Spleen (tissue), 11 donors: ENCODE results near the gene CPED1. TPM values are rescaled to one million over a fixed set of nuclear protein-coding genes. Genes with fewer than 3 reads are reported as not detected.

Experiments used
- DNase-seq: peaks from one replicate; pipeline ENCODE4 v3.0.0-alpha.2; 2020
- H3K27ac ChIP-seq, 8 donors: fragments of 200-600 bp; sonication (generic) in 7 of 8; 1 replicate in 4 of 8; 2 replicates in 4 of 8; pipeline versions ENCODE4 v1.5.0 to v1.8.0; 2016 to 2021; ENCODE audit warnings: inconsistent platforms in 4 of 8, mild to moderate bottlenecking in 4 of 8, moderate library complexity in 1 of 8
- H3K27me3 ChIP-seq, 7 donors: fragments of 200-600 bp; sonication (generic) in 6 of 7; replicated peaks in 1 of 7; 1 replicate in 4 of 7; 2 replicates in 3 of 7; pipeline versions ENCODE4 v1.5.0 to v1.8.0; 2016 to 2021; ENCODE audit warnings: inconsistent platforms in 3 of 7, mild to moderate bottlenecking in 1 of 7
- H3K36me3 ChIP-seq, 6 donors: fragments of 200-600 bp; sonication (generic) in 5 of 6; 1 replicate in 4 of 6; 2 replicates in 2 of 6; pipeline versions ENCODE4 v1.5.0 to v1.8.0; 2016 to 2021; ENCODE audit warnings: inconsistent platforms in 2 of 6
- H3K4me1 ChIP-seq, 6 donors: fragments of 200-600 bp; sonication (generic) in 5 of 6; 1 replicate in 3 of 6; 2 replicates in 3 of 6; pipeline versions ENCODE4 v1.5.0 to v1.8.0; 2016 to 2021; ENCODE audit warnings: inconsistent platforms in 3 of 6
- H3K4me3 ChIP-seq, 8 donors: fragments of 200-600 bp; sonication (generic) in 7 of 8; 1 replicate in 4 of 8; 2 replicates in 4 of 8; pipeline versions ENCODE4 v1.5.0 to v1.8.0; 2016 to 2021; ENCODE audit warnings: inconsistent platforms in 4 of 8, mild to moderate bottlenecking in 4 of 8, moderate library complexity in 2 of 8
- H3K9me3 ChIP-seq, 8 donors: fragments of 200-600 bp; sonication (generic) in 7 of 8; 1 replicate in 4 of 8; 2 replicates in 4 of 8; pipeline versions ENCODE4 v1.5.0 to v1.8.0; 2016 to 2021; ENCODE audit warnings: inconsistent platforms in 4 of 8
- CTCF ChIP-seq, 11 experiments: fragments of 200-600 bp in 7 of 11; fragments of 450-650 bp in 4 of 11; sonication (generic) in 4 of 11; IDR thresholded peaks in 8 of 11; conservative IDR thresholded peaks in 3 of 11; 1 replicate in 7 of 11; 2 replicates in 4 of 11; pipeline versions ENCODE4 v1.4.0 to v1.8.0; 2016 to 2021; ENCODE audit warnings: antibody characterized with exemption in 11 of 11, inconsistent platforms in 4 of 11, mild to moderate bottlenecking in 1 of 11
- POLR2A ChIP-seq, 3 donors: fragments of 450-650 bp; IDR thresholded peaks; one replicate each; pipeline ENCODE4 v1.5.1; 2017; ENCODE audit warnings: antibody characterized with exemption in 3 of 3, mild to moderate bottlenecking in 1 of 3
- POLR2AphosphoS5 ChIP-seq, 3 donors: sonication (generic); formaldehyde crosslinking; IDR thresholded peaks; one replicate each; pipeline ENCODE4 v1.5.1; 2017; ENCODE audit warnings: antibody characterized with exemption in 3 of 3
- WGBS, 5 donors: extraction: QIAGEN DNeasy Blood & Tissue Kit in 3 of 5; methylation state at CpG; one replicate each; pipeline versions ENCODE4 v1.1.5 to v1.1.7; 2013 to 2018; 5-methylcytosine and 5-hydroxymethylcytosine counted together
- intact Hi-C: fragments of 100-400 bp; cut with DNase I; formaldehyde crosslinking; loops from one replicate; pipeline ENCODE4 v1.15.0; 2023; ENCODE audit warnings: low total_unique reads
- polyA plus RNA-seq, 3 donors: library from polyadenylated mRNA; stranded (reverse); fragments of 200-250 nt; gene quantifications; one replicate each; pipeline ENCODE4 v1.2.1, GENCODE V29; 2013
- total RNA-seq, 7 donors: library from RNA; depleted of rRNA in 3 of 7; stranded (reverse); fragments of >200 nt in 3 of 7; fragmentation: NEBNext Ultra II Directional in 4 of 7; extraction: Animal tissue kit (Norgen Biotek cat#: 25700) in 4 of 7; gene quantifications; one replicate each; pipeline versions ENCODE4 v1.1.0 to v1.2.1, GENCODE V29; 2016 to 2021
- donor health status: healthy with polysubstance abuse.
- donor health status: DM: no; HTN: no; CAD: no; lungs with moderate emphysema.
- donor health status: DM: no; HTN: no; CAD: no.
- donor health status: Bipolar disorder and iron deficiency.
- donor health status: healthy.
- donor health status: DM: no; HTN: no; CAD: no.
- donor health status: DM: yes; HTN: yes; CAD: no.

The CPED1 gene
- total and polyA plus RNA-seq, 10 donors: 1.5 to 81.6 (median 38.6) TPM

GRCh38 chr7:120987683-120988590, 574 bp upstream of the CPED1 start:
- DNase-seq: peak; percentile 94
- peak overlapping the region in 7 of 8 donors; percentile 79 to 87 (median 84) for H3K27ac ChIP-seq
- 0 to 1% (median 1%) methylated on average over 12 of the region's 12 CpGs for WGBS, 5 donors
- intact Hi-C loops: loop anchor here (5.0 kb wide), 1 partner anchor 94 kb away; no protein-coding TSS in a partner anchor
- no peaks in the 10 kb centered on the region for H3K9me3 ChIP-seq
- peak overlapping the region; percentile 19 to 68 (median 44) for H3K4me3 ChIP-seq
- peaks cover 0 to 33% (median 5%) of the 10 kb centered on the region in 7 donors for H3K27me3 ChIP-seq
- peaks cover 8 to 45% (median 24%) of the 10 kb centered on the region in 6 donors for H3K4me1 ChIP-seq
- TF ChIP-seq CTCF (IDR thresholded peaks at IDR 0.05 in 8 of 11, conservative IDR thresholded peaks at IDR 0.05 in 3 of 11) (peak; percentile 46 to 96 (median 86)), POLR2AphosphoS5 (IDR thresholded peaks at IDR 0.05) (peak in 1 of 3 donors; percentile 33), POLR2A (IDR thresholded peaks at IDR 0.05) (no peak)
- H3K36me3 ChIP-seq: no peaks in the 10 kb centered on the region

GRCh38 chr7:120989257-120990220, 1.0 kb downstream of the CPED1 start:
- peaks cover 9 to 59% (median 24%) of the 10 kb centered on the region in 6 donors for H3K4me1 ChIP-seq
- no peaks in the 10 kb centered on the region for H3K9me3 ChIP-seq
- H3K27ac ChIP-seq: peak overlapping the region; percentile 22 to 87 (median 84)
- peaks cover 0 to 33% (median 5%) of the 10 kb centered on the region in 7 donors for H3K27me3 ChIP-seq
- TF ChIP-seq CTCF (IDR thresholded peaks at IDR 0.05 in 8 of 11, conservative IDR thresholded peaks at IDR 0.05 in 3 of 11) (no peak), POLR2AphosphoS5 (IDR thresholded peaks at IDR 0.05) (peak in 1 of 3 donors; percentile 42), POLR2A (IDR thresholded peaks at IDR 0.05) (no peak)
- DNase-seq: peak; percentile 67
- no peaks in the 10 kb centered on the region for H3K36me3 ChIP-seq
- peak overlapping the region; percentile 20 to 68 (median 44) for H3K4me3 ChIP-seq
- 15 to 45% (median 20%) methylated on average over 15 of the region's 15 CpGs for WGBS, 5 donors
- intact Hi-C loops: loop anchor here (5.0 kb wide), 1 partner anchor 93 kb away; no protein-coding TSS in a partner anchor

DNA sequence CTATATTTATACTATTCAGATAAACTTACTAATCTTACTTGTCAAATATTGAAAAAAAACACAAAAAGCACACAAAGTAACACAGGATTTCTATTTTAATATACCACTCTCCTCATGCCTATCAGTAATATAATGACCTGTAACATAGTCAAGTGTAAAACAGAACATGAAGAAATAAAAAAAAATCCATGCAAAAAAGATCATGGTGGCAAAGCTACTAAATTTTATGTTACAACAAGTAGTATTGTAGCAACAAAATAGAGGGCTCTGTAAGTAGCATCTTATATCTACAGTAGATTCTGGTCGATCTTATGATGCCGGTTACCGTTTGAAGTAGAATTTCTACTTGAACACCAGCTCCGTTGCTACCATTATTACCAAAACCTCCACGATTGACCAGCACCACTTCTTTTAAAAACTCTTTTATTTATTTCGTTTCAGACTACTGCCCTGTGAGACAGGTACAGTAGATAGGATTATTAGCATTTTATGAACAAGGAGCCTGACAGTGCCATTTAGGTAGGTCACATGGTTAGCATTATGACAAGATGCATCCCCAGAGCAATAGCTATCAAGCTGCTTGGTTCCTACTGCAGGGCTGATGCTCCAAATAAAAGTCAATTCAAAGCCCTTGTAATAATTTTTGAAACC, 2.1 kb downstream of the CPED1 start:
- H3K9me3 ChIP-seq: no peaks in the 10 kb centered on the region
- peaks cover 0 to 33% (median 5%) of the 10 kb centered on the region in 7 donors for H3K27me3 ChIP-seq
- TF ChIP-seq POLR2AphosphoS5 (IDR thresholded peaks at IDR 0.05): no peak
- TF ChIP-seq POLR2A (IDR thresholded peaks at IDR 0.05): no peak
- no peak for TF ChIP-seq CTCF (IDR thresholded peaks at IDR 0.05 in 8 of 11, conservative IDR thresholded peaks at IDR 0.05 in 3 of 11)
- peak overlapping the region; percentile 5 to 68 (median 44) for H3K4me3 ChIP-seq
- peak overlapping the region in 7 of 8 donors; percentile 79 to 87 (median 84) for H3K27ac ChIP-seq
- peaks cover 9 to 69% (median 34%) of the 10 kb centered on the region in 6 donors for H3K4me1 ChIP-seq
- intact Hi-C loops: no loop called here
- 37 to 84% (median 66%) methylated on average over 6 of the region's 6 CpGs for WGBS, 5 donors
- no peak for DNase-seq
- no peaks in the 10 kb centered on the region for H3K36me3 ChIP-seq
